Naive B cell (primary cell): Measurements from ENCODE around the gene NPHP3. TPM values are rescaled to one million over a fixed set of nuclear protein-coding genes. Genes with fewer than 3 reads are reported as not detected.

ENCODE experiments used
- ATAC-seq, 2 donors: fragments of 150-1000 bp; cut with Tn5 transposase; 2 replicates each; pipeline ENCODE4 v1.10.0; 2021; ENCODE audit warnings: low read depth in 2 of 2, mild to moderate bottlenecking in 2 of 2, moderate library complexity in 2 of 2
- DNase-seq: peaks from one replicate; pipeline ENCODE4 v3.0.0; 2022
- H3K27ac Mint-ChIP-seq, 6 donors: one replicate each; pipeline ENCODE4 v1.8.0; 2020 to 2022; ENCODE audit warnings: mild to moderate bottlenecking in 6 of 6, mixed read lengths in 6 of 6, moderate library complexity in 5 of 6, inconsistent platforms in 2 of 6
- H3K27me3 Mint-ChIP-seq, 3 donors: one replicate each; pipeline ENCODE4 v1.8.0; 2021 to 2022; ENCODE audit warnings: mixed read lengths in 3 of 3, mild to moderate bottlenecking in 1 of 3
- H3K36me3 Mint-ChIP-seq, 2 donors: one replicate each; pipeline ENCODE4 v1.8.0; 2020 to 2022; ENCODE audit warnings: mixed read lengths in 2 of 2, inconsistent platforms in 1 of 2, mild to moderate bottlenecking in 1 of 2
- H3K4me1 Mint-ChIP-seq, 3 donors: one replicate each; pipeline ENCODE4 v1.8.0; 2020 to 2022; ENCODE audit warnings: mixed read lengths in 3 of 3, inconsistent platforms in 1 of 3, mild to moderate bottlenecking in 1 of 3, moderate library complexity in 1 of 3
- H3K4me3 Mint-ChIP-seq, 8 donors: one replicate each; pipeline ENCODE4 v1.8.0; 2020 to 2022; ENCODE audit warnings: mild to moderate bottlenecking in 8 of 8, mixed read lengths in 8 of 8, moderate library complexity in 8 of 8, inconsistent platforms in 2 of 8
- H3K9me3 Mint-ChIP-seq, 7 donors: one replicate each; pipeline ENCODE4 v1.8.0; 2020 to 2022; ENCODE audit warnings: mixed read lengths in 7 of 7, mild to moderate bottlenecking in 5 of 7, inconsistent platforms in 2 of 7, moderate library complexity in 1 of 7
- polyA plus RNA-seq, 6 donors: library from polyadenylated mRNA; unstranded; fragments of 300-500 nt; fragmentation: Illumina TruSeq; gene quantifications; one replicate each; pipeline ENCODE4 v1.2.3, GENCODE V29; 2021; ENCODE audit warnings: low read depth in 6 of 6

Gene NPHP3
- polyA plus RNA-seq, 6 donors from 2014 or later, result 1.9 to 8.3 (median 4.9) TPM

DNA sequence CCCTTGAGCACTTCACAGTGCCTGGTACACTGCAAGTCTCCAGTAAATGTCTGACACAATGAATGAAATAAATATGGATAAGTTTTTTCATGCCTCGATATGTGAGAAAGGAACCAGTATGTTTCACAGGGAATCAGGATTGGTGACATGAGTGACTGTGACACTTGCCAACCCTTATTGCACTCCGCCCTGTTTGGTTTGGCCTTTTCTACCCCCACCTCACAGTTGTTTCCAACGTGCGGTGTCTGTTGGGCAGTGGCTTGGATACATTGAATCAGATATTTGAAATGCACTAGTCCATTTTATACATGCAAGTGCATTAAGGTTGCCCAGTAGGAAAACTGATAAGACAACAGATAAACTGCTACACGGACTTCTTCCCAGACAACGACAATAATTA, 2.0 kb downstream of the NPHP3 start:
- DNase-seq (no peak), ATAC-seq (no peak)
- Mint-ChIP-seq H3K27ac (peak overlapping the region in 2 of 6 donors; percentile 30 to 70), H3K27me3 (no peaks in the 10 kb centered on the region), H3K9me3 (no peaks in the 10 kb centered on the region), H3K4me3 (peak overlapping the region in 7 of 8 donors; percentile 34 to 96 (median 90)), H3K4me1 (peaks cover 21 to 43% (median 35%) of the 10 kb centered on the region in 3 donors), H3K36me3 (peaks cover 0 to 18% of the 10 kb centered on the region in 2 donors)

DNA sequence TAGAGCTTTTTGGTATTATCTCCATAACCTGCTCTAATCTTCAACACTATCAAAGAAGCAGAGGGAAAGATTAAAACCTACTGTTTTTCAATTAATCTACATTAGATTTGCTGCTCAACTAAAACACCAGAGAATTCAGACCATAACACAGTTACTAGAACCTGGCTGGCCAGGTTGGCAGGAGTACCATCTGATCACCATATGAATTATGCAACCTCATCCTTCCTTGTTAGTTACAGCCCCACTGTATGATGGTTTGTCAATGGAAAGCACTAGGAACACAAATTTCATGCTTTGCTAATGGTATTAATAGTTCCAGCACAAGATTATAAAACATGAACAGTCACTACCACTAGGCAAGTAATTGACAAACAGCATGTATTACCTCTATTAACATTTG, 5.8 kb downstream of the NPHP3 start:
- peaks cover 19 to 27% (median 21%) of the 10 kb centered on the region in 3 donors for H3K4me1 Mint-ChIP-seq
- no peaks in the 10 kb centered on the region for H3K9me3 Mint-ChIP-seq
- peak overlapping the region in 1 of 8 donors; percentile 22 for H3K4me3 Mint-ChIP-seq
- DNase-seq (no peak), ATAC-seq (no peak)
- H3K27ac Mint-ChIP-seq, result peak overlapping the region in 2 of 6 donors; percentile 37 to 38
- H3K27me3 Mint-ChIP-seq, result no peaks in the 10 kb centered on the region
- peaks cover 0 to 18% of the 10 kb centered on the region in 2 donors for H3K36me3 Mint-ChIP-seq

DNA sequence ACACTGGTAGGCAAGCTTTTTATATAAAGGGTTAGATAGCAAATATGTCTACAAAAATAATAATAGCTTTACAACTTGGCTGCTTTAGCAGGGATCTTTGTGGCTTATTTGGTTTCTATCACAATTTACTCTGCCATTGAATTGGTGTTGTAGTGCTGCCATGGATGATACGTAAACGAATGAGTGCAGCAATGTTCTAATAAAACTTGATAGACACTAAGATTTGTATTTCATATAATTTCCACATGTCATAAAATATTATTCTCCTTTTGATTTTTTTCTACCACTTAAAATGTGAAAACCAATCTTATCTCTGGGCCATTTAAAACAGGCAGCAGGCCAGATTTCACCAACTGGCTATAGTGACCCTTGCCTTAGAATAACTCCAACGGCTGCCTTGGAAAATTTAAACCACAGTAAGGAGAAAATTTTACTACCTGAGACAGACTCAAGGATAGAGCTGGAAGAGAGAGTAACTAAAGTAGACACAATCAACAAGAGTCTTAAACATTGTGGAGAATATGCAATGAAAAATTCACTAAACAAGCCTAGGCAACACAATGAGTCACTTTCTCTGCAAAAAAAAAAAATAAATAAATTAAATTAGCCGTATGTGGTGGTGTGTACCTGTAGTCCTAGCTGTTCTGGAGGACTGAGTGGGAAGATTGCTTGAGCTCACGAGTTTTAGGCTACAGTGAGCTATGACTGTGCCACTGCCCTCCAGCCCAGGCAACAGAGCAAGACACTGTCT, 8.1 kb downstream of the NPHP3 start:
- Mint-ChIP-seq H3K4me1 (peaks cover 0 to 9% (median under 1%) of the 10 kb centered on the region in 3 donors), H3K4me3 (no peak overlapping the region), H3K36me3 (peaks cover under 1 to 18% of the 10 kb centered on the region in 2 donors), H3K27me3 (no peaks in the 10 kb centered on the region), H3K27ac (no peak overlapping the region), H3K9me3 (no peaks in the 10 kb centered on the region)
- DNase-seq, result no peak
- no peak for ATAC-seq

GRCh38 chr3:132710311-132710710, 11.9 kb downstream of the NPHP3 start:
- Mint-ChIP-seq H3K27me3 (no peaks in the 10 kb centered on the region), H3K36me3 (peaks cover 8 to 19% of the 10 kb centered on the region in 2 donors), H3K27ac (no peak overlapping the region), H3K4me3 (no peak overlapping the region), H3K4me1 (no peaks in the 10 kb centered on the region), H3K9me3 (no peaks in the 10 kb centered on the region)
- ATAC-seq, result no peak
- DNase-seq, result no peak

DNA sequence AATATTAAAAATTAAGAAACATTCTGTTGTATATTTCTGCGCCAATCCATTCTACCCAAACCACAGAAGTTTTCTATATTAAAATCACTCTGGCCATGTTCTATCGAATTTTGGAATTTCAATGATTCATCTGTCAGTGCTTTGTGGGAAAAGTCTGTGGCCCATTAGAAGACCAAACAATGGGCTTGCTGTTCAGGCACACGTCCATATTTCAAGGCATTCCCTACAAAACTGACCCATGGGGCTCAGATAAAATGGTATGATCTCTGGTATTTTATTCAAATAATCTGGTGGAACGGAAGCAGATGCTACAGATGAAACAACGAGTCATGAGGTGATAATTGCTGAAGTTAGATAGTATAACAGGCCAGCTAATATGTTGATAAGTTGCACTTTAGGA, 12.4 kb downstream of the NPHP3 start:
- no peaks in the 10 kb centered on the region for H3K4me1 Mint-ChIP-seq
- no peaks in the 10 kb centered on the region for H3K27me3 Mint-ChIP-seq
- no peak overlapping the region for H3K27ac Mint-ChIP-seq
- H3K4me3 Mint-ChIP-seq, result peak overlapping the region in 1 of 8 donors; percentile 29
- H3K36me3 Mint-ChIP-seq, result peaks cover 8 to 19% of the 10 kb centered on the region in 2 donors
- no peak for ATAC-seq
- no peak for DNase-seq
- no peaks in the 10 kb centered on the region for H3K9me3 Mint-ChIP-seq

DNA sequence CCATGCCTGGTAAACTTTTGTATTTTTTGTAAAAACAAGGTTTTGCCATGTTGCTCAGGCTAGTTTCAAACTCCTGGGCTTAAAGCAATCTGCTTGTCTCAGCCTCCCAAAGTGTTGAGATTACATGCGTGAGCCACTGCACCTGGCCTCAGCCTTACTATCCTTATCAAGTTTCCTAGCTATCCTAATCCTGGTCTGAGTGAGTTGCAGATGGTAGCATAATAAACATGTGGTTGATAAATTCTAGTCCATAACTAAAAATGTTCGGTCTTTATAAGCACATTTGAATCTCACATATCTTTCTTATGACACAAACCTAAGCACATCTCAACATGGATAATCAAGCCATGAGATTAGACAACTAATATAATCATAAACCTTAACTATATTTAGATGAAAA, 18.5 kb downstream of the NPHP3 start:
- ATAC-seq, result no peak
- DNase-seq, result no peak
- Mint-ChIP-seq H3K9me3 (no peaks in the 10 kb centered on the region), H3K4me1 (no peaks in the 10 kb centered on the region), H3K27ac (no peak overlapping the region), H3K36me3 (peaks cover 25 to 31% of the 10 kb centered on the region in 2 donors), H3K4me3 (no peak overlapping the region), H3K27me3 (no peaks in the 10 kb centered on the region)

- DNase-seq (no peak), ATAC-seq (no peak)
- peak overlapping the region in 1 of 6 donors; percentile 66 for H3K27ac Mint-ChIP-seq
- H3K9me3 Mint-ChIP-seq, result no peaks in the 10 kb centered on the region
- H3K4me1 Mint-ChIP-seq, result no peaks in the 10 kb centered on the region
- H3K27me3 Mint-ChIP-seq, result no peaks in the 10 kb centered on the region
- peaks cover 17 to 27% of the 10 kb centered on the region in 2 donors for H3K36me3 Mint-ChIP-seq
- H3K4me3 Mint-ChIP-seq, result no peak overlapping the region
Measured at GRCh38 chr3:132695422-132695821, 26.8 kb downstream of the NPHP3 start.

- no peak for DNase-seq
- Mint-ChIP-seq H3K4me3 (no peak overlapping the region), H3K9me3 (no peaks in the 10 kb centered on the region), H3K27ac (no peak overlapping the region), H3K4me1 (no peaks in the 10 kb centered on the region), H3K27me3 (no peaks in the 10 kb centered on the region), H3K36me3 (peaks cover 17 to 25% of the 10 kb centered on the region in 2 donors)
- ATAC-seq, result no peak
Measured at GRCh38 chr3:132694991-132695390, 27.2 kb downstream of the NPHP3 start.

DNA sequence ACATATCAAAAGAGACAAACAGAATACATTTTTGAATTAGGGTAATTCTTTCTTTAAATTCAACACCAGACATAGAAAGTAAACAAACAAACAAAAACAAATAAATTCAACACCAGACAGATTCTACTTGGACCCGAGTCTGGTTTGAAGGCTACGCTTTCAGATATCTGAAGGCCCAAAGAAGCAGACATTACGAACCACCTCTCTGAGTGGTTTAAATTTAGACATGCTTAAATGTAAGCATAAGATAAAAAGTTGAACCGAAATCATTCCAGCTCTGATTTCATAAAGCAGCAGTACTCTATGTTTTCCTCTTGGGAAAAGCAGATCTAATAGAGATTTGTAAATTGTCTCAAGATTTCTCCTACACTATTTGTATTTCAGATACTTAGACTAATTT, 32.2 kb downstream of the NPHP3 start:
- H3K27ac Mint-ChIP-seq, result no peak overlapping the region
- H3K27me3 Mint-ChIP-seq, result no peaks in the 10 kb centered on the region
- no peaks in the 10 kb centered on the region for H3K4me1 Mint-ChIP-seq
- ATAC-seq (no peak), DNase-seq (no peak)
- peaks cover 9 to 14% of the 10 kb centered on the region in 2 donors for H3K36me3 Mint-ChIP-seq
- H3K9me3 Mint-ChIP-seq, result no peaks in the 10 kb centered on the region
- no peak overlapping the region for H3K4me3 Mint-ChIP-seq

GRCh38 chr3:132682201-132682600, 40.0 kb downstream of the NPHP3 start:
- no peak overlapping the region for H3K4me3 Mint-ChIP-seq
- no peaks in the 10 kb centered on the region for H3K27me3 Mint-ChIP-seq
- no peaks in the 10 kb centered on the region for H3K4me1 Mint-ChIP-seq
- H3K9me3 Mint-ChIP-seq, result no peaks in the 10 kb centered on the region
- peaks cover 10 to 14% of the 10 kb centered on the region in 2 donors for H3K36me3 Mint-ChIP-seq
- no peak for DNase-seq
- ATAC-seq, result no peak
- peak overlapping the region in 2 of 6 donors; percentile 17 to 24 for H3K27ac Mint-ChIP-seq

- H3K9me3 Mint-ChIP-seq, result no peaks in the 10 kb centered on the region
- H3K4me1 Mint-ChIP-seq, result no peaks in the 10 kb centered on the region
- ATAC-seq (no peak), DNase-seq (no peak)
- peak overlapping the region in 1 of 6 donors; percentile 17 for H3K27ac Mint-ChIP-seq
- no peak overlapping the region for H3K4me3 Mint-ChIP-seq
- H3K36me3 Mint-ChIP-seq, result peaks cover 10 to 14% of the 10 kb centered on the region in 2 donors
- no peaks in the 10 kb centered on the region for H3K27me3 Mint-ChIP-seq
Measured at GRCh38 chr3:132681421-132681820, 40.8 kb downstream of the NPHP3 start.

- no peak overlapping the region for H3K4me3 Mint-ChIP-seq
- no peaks in the 10 kb centered on the region for H3K27me3 Mint-ChIP-seq
- no peaks in the 10 kb centered on the region for H3K9me3 Mint-ChIP-seq
- H3K36me3 Mint-ChIP-seq, result peaks cover 10 to 14% of the 10 kb centered on the region in 2 donors
- ATAC-seq, result no peak
- no peak for DNase-seq
- H3K4me1 Mint-ChIP-seq, result no peaks in the 10 kb centered on the region
- no peak overlapping the region for H3K27ac Mint-ChIP-seq
Measured at GRCh38 chr3:132679911-132680310, 42.3 kb downstream of the NPHP3 start.

GRCh38 chr3:132675408-132675807, 46.8 kb downstream of the NPHP3 start:
- no peaks in the 10 kb centered on the region for H3K27me3 Mint-ChIP-seq
- H3K4me3 Mint-ChIP-seq, result no peak overlapping the region
- no peaks in the 10 kb centered on the region for H3K9me3 Mint-ChIP-seq
- peaks cover 0 to 4% of the 10 kb centered on the region in 2 donors for H3K36me3 Mint-ChIP-seq
- H3K4me1 Mint-ChIP-seq, result no peaks in the 10 kb centered on the region
- DNase-seq (no peak), ATAC-seq (no peak)
- H3K27ac Mint-ChIP-seq, result peak overlapping the region in 1 of 6 donors; percentile 77

GRCh38 chr3:132669256-132669777, 52.9 kb downstream of the NPHP3 start:
- Mint-ChIP-seq H3K4me3 (no peak overlapping the region), H3K27me3 (no peaks in the 10 kb centered on the region), H3K4me1 (peaks cover 2 to 9% (median 6%) of the 10 kb centered on the region in 3 donors), H3K9me3 (no peaks in the 10 kb centered on the region), H3K27ac (no peak overlapping the region), H3K36me3 (no peaks in the 10 kb centered on the region)
- no peak for ATAC-seq
- no peak for DNase-seq
